CD14-positive monocyte (primary cell): ENCODE data around the gene ASTN1. TPM values are rescaled to one million over a fixed set of nuclear protein-coding genes. Genes with fewer than 3 reads are reported as not detected.

Source experiments
- DNase-seq, 3 donors: peaks; one replicate each; pipeline ENCODE4 v3.0.0-alpha.2; 2011 to 2022
- H2AFZ ChIP-seq: 2 replicates; pipeline ENCODE4 v1.6.0; 2012; ENCODE audit warnings: mild to moderate bottlenecking, low read depth, low read length, inconsistent platforms; ENCODE audit not compliant: insufficient read depth, poor library complexity, severe bottlenecking
- H3K27ac ChIP-seq, 2 donors: 1 replicate in 1 of 2; 2 replicates in 1 of 2; pipeline ENCODE4 v1.5.1; 2012 to 2013; ENCODE audit warnings: low read length in 2 of 2, control low read depth in 1 of 2, inconsistent platforms in 1 of 2, low read depth in 1 of 2, mild to moderate bottlenecking in 1 of 2
- H3K27me3 ChIP-seq, 2 donors: one replicate each; pipeline versions ENCODE4 v1.6.0 to v1.6.1; 2011 to 2013; ENCODE audit warnings: low read length in 2 of 2; ENCODE audit not compliant: control insufficient read depth in 2 of 2, insufficient read depth in 2 of 2
- H3K36me3 ChIP-seq, 2 donors: replicated peaks in 1 of 2; 1 replicate in 1 of 2; 2 replicates in 1 of 2; pipeline versions ENCODE4 v1.5.1 to v1.6.1; 2012 to 2013; ENCODE audit warnings: low read length in 2 of 2, control low read depth in 1 of 2, inconsistent platforms in 1 of 2, mild to moderate bottlenecking in 1 of 2; ENCODE audit not compliant: insufficient read depth in 2 of 2, control insufficient read depth in 1 of 2
- H3K4me1 ChIP-seq, 2 donors: 1 replicate in 1 of 2; 2 replicates in 1 of 2; pipeline versions ENCODE4 v1.5.1 to v1.6.1; 2012 to 2013; ENCODE audit warnings: low read length in 2 of 2, control low read depth in 1 of 2, inconsistent platforms in 1 of 2, mild to moderate bottlenecking in 1 of 2, moderate library complexity in 1 of 2; ENCODE audit not compliant: insufficient read depth in 2 of 2, control insufficient read depth in 1 of 2
- H3K4me2 ChIP-seq: replicated peaks from 2 replicates; pipeline ENCODE3; 2012; ENCODE audit warnings: low read length, moderate library complexity, mild to moderate bottlenecking; ENCODE audit not compliant: poor library complexity, severe bottlenecking; ENCODE audit errors: extremely low read depth
- H3K4me3 ChIP-seq, 3 experiments: fragments of 200-600 bp in 1 of 3; sonication (generic) in 1 of 3; replicated peaks in 1 of 3; 1 replicate in 2 of 3; 2 replicates in 1 of 3; pipeline ENCODE4 v1.5.1; 2011 to 2013; ENCODE audit warnings: low read length in 3 of 3, mild to moderate bottlenecking in 3 of 3, control low read depth in 2 of 3, low read depth in 2 of 3, inconsistent platforms in 1 of 3, moderate library complexity in 1 of 3
- H3K79me2 ChIP-seq: 2 replicates; pipeline ENCODE4 v1.6.0; 2012; ENCODE audit warnings: mild to moderate bottlenecking, control low read depth, inconsistent platforms, low read length, moderate library complexity; ENCODE audit not compliant: insufficient read depth
- H3K9ac ChIP-seq: 2 replicates; pipeline ENCODE4 v1.6.0; 2017; ENCODE audit warnings: low read length, mild to moderate bottlenecking; ENCODE audit not compliant: insufficient read depth, poor library complexity, severe bottlenecking
- H3K9me3 ChIP-seq, 2 donors: replicated peaks in 1 of 2; 1 replicate in 1 of 2; 2 replicates in 1 of 2; pipeline versions ENCODE4 v1.5.1 to v1.6.1; 2012 to 2013; ENCODE audit warnings: low read length in 2 of 2, control low read depth in 1 of 2; ENCODE audit not compliant: control insufficient read depth in 1 of 2, insufficient read depth in 1 of 2
- H4K20me1 ChIP-seq: 2 replicates; pipeline ENCODE4 v1.6.0; 2012; ENCODE audit warnings: mild to moderate bottlenecking, low read length, control low read depth, moderate library complexity; ENCODE audit not compliant: insufficient read depth
- H3K27ac Mint-ChIP-seq, 7 donors: one replicate each; pipeline ENCODE4 v1.8.0; 2020; ENCODE audit warnings: mild to moderate bottlenecking in 7 of 7, mixed read lengths in 7 of 7, moderate library complexity in 6 of 7, inconsistent platforms in 2 of 7
- H3K27me3 Mint-ChIP-seq, 3 donors: one replicate each; pipeline ENCODE4 v1.8.0; 2021 to 2022; ENCODE audit warnings: low read depth in 3 of 3, mild to moderate bottlenecking in 3 of 3, mixed read lengths in 3 of 3, moderate library complexity in 3 of 3, inconsistent platforms in 1 of 3
- H3K36me3 Mint-ChIP-seq, 2 donors: one replicate each; pipeline ENCODE4 v1.8.0; 2020; ENCODE audit warnings: mixed read lengths in 2 of 2, inconsistent platforms in 1 of 2, mild to moderate bottlenecking in 1 of 2
- H3K4me1 Mint-ChIP-seq: one replicate; pipeline ENCODE4 v1.8.0; 2020; ENCODE audit warnings: mild to moderate bottlenecking, mixed read lengths
- H3K4me3 Mint-ChIP-seq, 2 donors: one replicate each; pipeline ENCODE4 v1.8.0; 2020; ENCODE audit warnings: mild to moderate bottlenecking in 2 of 2, mixed read lengths in 2 of 2, moderate library complexity in 1 of 2
- H3K9me3 Mint-ChIP-seq, 7 donors: one replicate each; pipeline ENCODE4 v1.8.0; 2020 to 2022; ENCODE audit warnings: mixed read lengths in 7 of 7, mild to moderate bottlenecking in 6 of 7, moderate library complexity in 6 of 7, inconsistent platforms in 2 of 7
- CTCF ChIP-seq: fragments of 200-600 bp; IDR thresholded peaks from one replicate; pipeline ENCODE4 v1.8.0; 2022; ENCODE audit warnings: antibody characterized with exemption, mild to moderate bottlenecking
- WGBS: methylation state at CpG from one replicate; pipeline ENCODE4 v1.1.5; 2013; ENCODE audit warnings: missing lambda C conversion rate; ENCODE audit not compliant: insufficient coverage; 5-methylcytosine and 5-hydroxymethylcytosine counted together
- intact Hi-C, 2 donors: fragments of 100-400 bp; cut with micrococcal nuclease; formaldehyde crosslinking; loops; one replicate each; pipeline versions ENCODE4 v1.15.0 to v1.15.1; 2023
- polyA plus RNA-seq, 3 donors: library from polyadenylated mRNA; depleted of rRNA in 1 of 3; unstranded in 2 of 3; stranded (reverse) in 1 of 3; fragments of 300-500 nt in 2 of 3; fragments of >200 nt in 1 of 3; fragmentation: Illumina TruSeq in 2 of 3; gene quantifications; 1 replicate in 2 of 3; 2 replicates in 1 of 3; pipeline ENCODE4 v1.2.3, GENCODE V29; 2012 to 2021

Gene ASTN1
- polyA plus RNA-seq, 3 donors = not detected

- H3K9me3 Mint-ChIP-seq = peaks cover 0 to 20% (median 6%) of the 10 kb centered on the region in 7 donors
- Histone ChIP-seq H4K20me1 (no peaks in the 10 kb centered on the region), H3K9ac (no peak overlapping the region), H3K36me3 (no peaks in the 10 kb centered on the region), H3K4me3 (no peak overlapping the region), H3K4me1 (no peaks in the 10 kb centered on the region), H3K27me3 (no peaks in the 10 kb centered on the region), H3K27ac (no peak overlapping the region), H3K9me3 (peaks cover 0 to 7% of the 10 kb centered on the region in 2 donors), H3K79me2 (no peaks in the 10 kb centered on the region), H2AFZ (no peak overlapping the region), H3K4me2 (no peak overlapping the region)
- H3K4me1 Mint-ChIP-seq = no peaks in the 10 kb centered on the region
- no peaks in the 10 kb centered on the region for H3K36me3 Mint-ChIP-seq
- no peak for DNase-seq
- intact Hi-C loops = no loop called here
- TF ChIP-seq CTCF = no peak
- 85% methylated on average over 1 of the region's 3 CpGs for WGBS
- H3K27me3 Mint-ChIP-seq = peaks cover 0 to 2% (median 0%) of the 10 kb centered on the region in 3 donors
- no peak overlapping the region for H3K4me3 Mint-ChIP-seq
- no peak overlapping the region for H3K27ac Mint-ChIP-seq
Observed at GRCh38 chr1:177023726-177024125, 140.8 kb downstream of the ASTN1 start.

DNA sequence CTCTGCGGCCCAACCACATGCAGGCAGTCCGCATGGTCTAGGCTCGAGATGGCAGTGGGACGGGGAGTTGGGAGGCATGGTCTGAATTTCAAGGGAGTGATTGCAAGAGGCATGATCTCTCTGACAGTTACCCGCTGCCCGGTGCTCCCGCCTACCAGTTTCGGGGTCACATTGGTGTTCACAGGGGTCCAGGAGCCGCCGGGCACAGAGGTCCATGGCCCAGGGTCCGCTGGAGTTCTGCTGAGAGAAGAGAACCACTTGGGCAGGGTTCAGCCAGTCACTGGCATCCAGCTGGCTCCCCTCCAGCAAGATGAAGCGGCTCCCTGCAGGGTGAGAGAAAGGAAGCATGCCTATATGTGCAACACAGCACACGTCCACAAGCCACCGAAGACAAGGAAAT is 141.3 kb downstream of the ASTN1 start:
- Histone ChIP-seq H2AFZ (no peak overlapping the region), H3K79me2 (no peaks in the 10 kb centered on the region), H3K9ac (no peak overlapping the region), H3K9me3 (peaks cover 0 to 7% of the 10 kb centered on the region in 2 donors), H3K4me2 (no peak overlapping the region), H4K20me1 (no peaks in the 10 kb centered on the region), H3K4me1 (no peaks in the 10 kb centered on the region), H3K36me3 (no peaks in the 10 kb centered on the region), H3K4me3 (no peak overlapping the region), H3K27ac (no peak overlapping the region), H3K27me3 (no peaks in the 10 kb centered on the region)
- WGBS = 94% methylated on average over 12 of the region's 14 CpGs
- H3K4me1 Mint-ChIP-seq = no peaks in the 10 kb centered on the region
- intact Hi-C loops = no loop called here
- no peaks in the 10 kb centered on the region for H3K36me3 Mint-ChIP-seq
- H3K4me3 Mint-ChIP-seq = no peak overlapping the region
- DNase-seq = no peak
- H3K27ac Mint-ChIP-seq = no peak overlapping the region
- peaks cover 0 to 19% (median 6%) of the 10 kb centered on the region in 7 donors for H3K9me3 Mint-ChIP-seq
- peaks cover 0 to 2% (median 0%) of the 10 kb centered on the region in 3 donors for H3K27me3 Mint-ChIP-seq
- TF ChIP-seq CTCF = no peak
